GM21526 (cell line): Measurements from ENCODE around the gene GJB4.
"Not testable (repeated sequence)": the region's sequence is repeated elsewhere in the genome, so short reads cannot be mapped to it uniquely, and the experiment has no call there.

Experiments used
- ATAC-seq: cut with Tn5 transposase; IDR thresholded peaks from one replicate; pipeline ENCODE4 v1.9.1; 2021; ENCODE audit warnings: moderate library complexity; ENCODE audit not compliant: unreplicated experiment, low FRiP score

The GJB4 gene

DNA sequence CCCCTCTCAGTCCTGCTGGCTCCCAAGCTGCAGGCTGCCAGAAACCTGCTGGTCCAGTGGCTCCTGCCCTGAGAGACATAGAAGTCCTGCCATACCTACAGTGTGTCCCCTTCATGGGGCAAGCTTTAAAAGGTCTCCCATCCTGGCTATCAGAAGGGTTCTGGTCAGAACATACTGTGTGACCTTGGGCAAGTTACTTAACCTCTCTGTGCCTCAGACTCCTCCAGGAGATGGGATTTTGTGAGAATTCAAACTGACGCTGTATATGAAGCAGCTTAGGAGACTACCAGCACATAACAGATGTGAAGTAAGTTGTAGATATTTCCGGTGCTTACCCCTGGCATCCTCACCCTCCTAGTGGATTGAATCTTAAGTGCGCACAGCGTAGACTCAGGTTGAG lies 13.4 kb upstream of the GJB4 start:
- no peak for ATAC-seq

DNA sequence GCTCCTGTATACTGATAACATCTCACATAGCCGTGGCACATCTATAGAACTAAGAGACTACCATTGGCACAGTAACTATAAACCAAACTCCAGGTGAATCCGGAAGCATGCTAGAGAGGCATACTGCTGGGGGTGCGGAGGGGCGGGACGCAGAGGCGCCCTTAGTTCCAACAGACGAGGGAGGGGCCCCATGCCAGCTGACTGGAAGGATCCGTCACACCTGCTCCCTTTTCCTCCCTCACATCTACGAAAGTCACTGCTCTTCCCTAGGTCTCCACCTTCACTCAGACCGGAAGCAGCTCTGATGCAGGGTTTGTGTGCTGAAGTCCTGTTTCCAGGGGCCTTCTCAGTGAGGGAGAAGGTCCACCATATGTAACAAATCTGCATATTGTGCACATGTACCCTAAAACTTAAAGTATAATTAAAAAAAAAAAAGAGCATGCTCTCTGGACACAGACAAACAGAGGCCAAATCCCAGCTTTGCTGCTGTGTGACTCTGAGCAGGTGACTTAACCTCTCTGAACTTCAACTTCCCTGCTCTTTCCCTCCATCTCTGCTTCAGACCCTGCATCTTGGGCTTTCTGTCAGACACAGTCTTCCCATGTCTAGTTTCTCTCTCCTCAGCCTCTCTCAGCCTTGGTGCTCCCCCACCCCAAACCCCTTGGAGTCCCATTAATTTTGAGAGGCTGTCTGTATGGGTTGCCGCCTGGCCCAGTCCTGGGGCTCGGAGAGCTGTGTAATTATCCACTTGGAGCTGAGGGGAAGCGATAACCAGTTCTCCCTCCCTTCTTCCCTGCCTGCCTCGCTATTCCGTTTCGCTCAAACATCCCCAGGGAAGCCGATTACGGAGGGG lies 12.5 kb upstream of the GJB4 start:
- ATAC-seq, result no peak

DNA sequence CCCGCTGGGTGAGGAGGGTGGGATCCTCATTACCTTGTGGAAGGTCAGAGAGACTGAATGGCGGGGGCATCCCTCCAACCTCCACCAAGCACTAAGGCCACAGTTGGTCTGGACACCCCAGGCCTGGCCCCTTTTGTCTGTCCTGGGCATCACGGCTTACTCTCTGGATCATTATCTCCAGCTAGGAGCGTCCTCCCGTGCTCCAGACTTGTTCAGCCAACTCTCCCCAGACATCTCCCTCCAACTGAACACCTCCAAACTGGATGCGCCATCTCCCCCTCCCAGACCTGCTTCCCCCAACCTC lies 11.9 kb upstream of the GJB4 start:
- ATAC-seq, result no peak

DNA sequence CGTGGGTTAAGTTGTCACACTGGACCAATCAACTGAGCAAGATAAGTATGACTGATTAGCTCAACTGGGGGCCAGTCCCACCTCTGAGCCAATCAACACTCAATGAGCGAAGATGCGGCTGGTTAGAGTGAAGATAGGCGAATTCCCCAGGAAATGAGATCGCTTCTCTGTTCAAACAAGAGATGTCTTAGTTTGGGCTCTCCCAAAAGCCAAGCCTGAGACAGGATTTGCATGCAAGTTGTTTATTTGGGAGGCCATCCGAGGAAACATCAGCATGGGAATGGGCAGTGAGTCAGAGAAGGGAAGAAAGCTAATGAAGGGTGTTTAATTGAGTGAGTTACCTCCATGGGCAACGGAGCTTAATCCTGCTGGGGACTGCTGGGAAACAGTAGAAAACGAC lies 9.5 kb upstream of the GJB4 start:
- ATAC-seq, result no peak

DNA sequence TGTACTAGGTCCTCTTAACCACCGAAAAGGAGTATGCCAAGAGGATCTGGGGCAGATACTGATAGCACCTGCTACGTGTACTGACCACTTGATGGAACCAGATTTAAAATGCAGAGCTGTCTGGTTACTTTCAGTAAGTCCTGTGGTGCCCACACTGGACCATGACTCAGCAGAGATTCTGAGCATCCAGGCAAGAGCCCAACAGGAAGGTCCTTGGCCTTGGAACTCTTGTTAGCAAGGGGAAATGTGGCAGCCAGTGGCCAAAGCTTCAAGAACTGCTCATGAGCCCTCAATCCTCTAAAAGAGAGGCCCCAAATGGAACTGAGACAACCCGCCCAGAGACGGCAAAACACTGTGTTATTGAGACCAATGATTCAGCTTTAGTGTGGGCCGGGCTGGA lies 8.9 kb upstream of the GJB4 start:
- no peak for ATAC-seq

DNA sequence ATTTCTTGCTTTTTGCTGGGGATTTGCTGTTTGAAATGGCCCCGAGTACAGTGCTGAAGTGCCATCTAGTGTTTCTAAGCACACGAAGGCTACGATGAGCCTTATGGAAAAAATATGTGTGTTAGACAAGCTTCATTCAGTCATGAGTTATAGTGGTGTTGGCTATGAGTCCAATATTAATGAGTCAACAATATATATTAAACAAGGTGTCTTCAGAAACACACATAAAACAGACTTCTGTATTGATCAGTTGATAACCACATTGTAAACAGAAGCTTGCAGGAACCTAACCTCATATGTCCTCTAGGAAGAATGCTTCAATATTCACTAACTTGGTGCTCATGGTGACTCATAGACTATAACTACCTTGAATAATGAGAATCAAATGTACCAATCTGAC lies 6.4 kb upstream of the GJB4 start:
- no peak for ATAC-seq

DNA sequence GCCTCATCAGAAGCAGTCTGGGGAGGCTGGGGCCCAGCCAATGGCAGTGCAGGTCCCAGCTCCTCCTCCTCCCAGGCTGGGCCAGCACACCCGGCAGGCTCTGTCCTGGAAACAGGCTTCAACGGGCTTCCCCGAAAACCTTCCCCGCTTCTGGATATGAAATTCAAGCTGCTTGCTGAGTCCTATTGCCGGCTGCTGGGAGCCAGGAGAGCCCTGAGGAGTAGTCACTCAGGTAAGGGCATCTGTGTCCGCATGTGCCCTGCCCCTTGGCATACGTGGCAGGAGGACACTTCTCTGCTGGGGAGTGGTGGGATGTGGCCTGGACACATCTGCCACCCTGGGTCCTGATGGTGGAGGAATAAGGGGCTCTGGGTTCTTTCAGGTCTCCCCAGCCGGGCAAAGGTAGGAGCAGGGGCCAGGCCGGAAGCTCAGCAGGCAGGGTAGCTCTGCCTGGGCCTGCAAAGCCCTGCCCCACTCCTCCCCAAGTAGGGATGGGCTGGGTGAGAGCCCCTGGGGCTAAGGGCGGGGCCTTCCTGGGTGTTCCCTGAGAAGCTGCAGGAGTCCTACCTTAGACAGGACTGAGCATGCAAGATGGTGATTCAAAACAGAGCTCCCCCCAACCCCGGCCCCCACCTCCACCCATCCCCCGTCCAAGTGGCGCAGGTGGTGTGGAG lies 4.4 kb upstream of the GJB4 start, which contains the start of gene GJB5:
GJB5 (plus strand) TSS at position 84 of the 674 bp plus-strand sequence. CDS start 2,284 bp downstream, outside the sequence.
- no peak for ATAC-seq

DNA sequence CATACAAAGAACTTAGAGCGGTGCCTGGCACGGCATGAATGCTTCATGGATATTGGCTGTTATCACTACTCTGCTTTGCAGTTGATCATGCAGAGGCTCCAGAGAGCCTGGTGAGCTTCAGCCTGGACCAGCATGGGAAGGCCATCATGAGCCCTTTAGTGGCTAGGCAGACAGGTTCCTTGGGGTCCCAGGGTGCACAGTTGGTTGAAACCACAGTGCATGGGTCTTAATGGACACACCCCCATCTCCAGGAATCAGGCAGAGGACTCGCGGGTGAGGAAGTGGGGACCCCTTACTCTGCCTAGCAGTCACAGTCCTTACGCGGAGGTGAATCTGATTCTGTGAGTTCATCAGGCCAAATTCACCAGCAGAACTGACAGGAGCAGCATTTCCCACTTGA lies 3.6 kb upstream of the GJB4 start:
- ATAC-seq, result no peak

DNA sequence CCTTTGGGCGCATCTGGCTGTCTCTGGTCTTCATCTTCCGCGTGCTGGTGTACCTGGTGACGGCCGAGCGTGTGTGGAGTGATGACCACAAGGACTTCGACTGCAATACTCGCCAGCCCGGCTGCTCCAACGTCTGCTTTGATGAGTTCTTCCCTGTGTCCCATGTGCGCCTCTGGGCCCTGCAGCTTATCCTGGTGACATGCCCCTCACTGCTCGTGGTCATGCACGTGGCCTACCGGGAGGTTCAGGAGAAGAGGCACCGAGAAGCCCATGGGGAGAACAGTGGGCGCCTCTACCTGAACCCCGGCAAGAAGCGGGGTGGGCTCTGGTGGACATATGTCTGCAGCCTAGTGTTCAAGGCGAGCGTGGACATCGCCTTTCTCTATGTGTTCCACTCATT lies 2.2 kb upstream of the GJB4 start:
- no peak for ATAC-seq

DNA sequence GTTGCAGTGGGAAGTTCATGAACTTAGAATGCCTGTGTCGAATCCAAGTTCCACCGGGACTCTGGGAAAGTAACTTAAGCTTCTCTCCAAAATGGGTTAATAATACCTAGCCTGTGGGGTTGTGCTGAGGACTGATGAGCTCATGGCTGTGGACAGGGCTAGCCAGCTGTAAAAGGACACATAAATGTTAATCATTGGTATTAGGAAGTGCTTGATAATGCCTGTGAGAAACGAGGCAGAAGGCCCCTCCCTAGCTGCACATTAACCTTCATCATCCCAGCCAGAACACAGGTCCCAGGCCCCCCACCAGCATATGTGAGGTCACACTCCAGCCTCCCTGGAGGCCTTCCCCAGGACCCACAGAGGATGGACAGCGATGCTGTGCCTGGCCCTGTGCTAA lies 789 bp upstream of the GJB4 start:
- ATAC-seq, result no peak

DNA sequence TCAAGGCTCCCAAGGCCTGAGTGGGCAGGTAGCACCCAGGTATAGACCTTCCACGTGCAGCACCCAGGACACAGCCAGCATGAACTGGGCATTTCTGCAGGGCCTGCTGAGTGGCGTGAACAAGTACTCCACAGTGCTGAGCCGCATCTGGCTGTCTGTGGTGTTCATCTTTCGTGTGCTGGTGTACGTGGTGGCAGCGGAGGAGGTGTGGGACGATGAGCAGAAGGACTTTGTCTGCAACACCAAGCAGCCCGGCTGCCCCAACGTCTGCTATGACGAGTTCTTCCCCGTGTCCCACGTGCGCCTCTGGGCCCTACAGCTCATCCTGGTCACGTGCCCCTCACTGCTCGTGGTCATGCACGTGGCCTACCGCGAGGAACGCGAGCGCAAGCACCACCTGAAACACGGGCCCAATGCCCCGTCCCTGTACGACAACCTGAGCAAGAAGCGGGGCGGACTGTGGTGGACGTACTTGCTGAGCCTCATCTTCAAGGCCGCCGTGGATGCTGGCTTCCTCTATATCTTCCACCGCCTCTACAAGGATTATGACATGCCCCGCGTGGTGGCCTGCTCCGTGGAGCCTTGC lies 1.7 kb downstream of the GJB4 start:
- no peak for ATAC-seq

DNA sequence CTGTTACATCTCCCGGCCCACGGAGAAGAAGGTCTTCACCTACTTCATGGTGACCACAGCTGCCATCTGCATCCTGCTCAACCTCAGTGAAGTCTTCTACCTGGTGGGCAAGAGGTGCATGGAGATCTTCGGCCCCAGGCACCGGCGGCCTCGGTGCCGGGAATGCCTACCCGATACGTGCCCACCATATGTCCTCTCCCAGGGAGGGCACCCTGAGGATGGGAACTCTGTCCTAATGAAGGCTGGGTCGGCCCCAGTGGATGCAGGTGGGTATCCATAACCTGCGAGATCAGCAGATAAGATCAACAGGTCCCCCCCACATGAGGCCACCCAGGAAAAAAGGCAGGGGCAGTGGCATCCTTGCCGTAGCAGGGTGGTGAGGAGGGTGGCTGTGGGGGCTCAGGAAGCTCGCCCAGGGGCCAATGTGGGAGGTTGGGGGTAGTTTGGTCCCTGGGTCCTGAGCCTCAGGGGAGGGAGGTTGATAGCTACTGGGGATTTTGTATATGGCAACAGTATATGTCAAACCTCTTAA lies 2.3 kb downstream of the GJB4 start:
- ATAC-seq, result no peak

DNA sequence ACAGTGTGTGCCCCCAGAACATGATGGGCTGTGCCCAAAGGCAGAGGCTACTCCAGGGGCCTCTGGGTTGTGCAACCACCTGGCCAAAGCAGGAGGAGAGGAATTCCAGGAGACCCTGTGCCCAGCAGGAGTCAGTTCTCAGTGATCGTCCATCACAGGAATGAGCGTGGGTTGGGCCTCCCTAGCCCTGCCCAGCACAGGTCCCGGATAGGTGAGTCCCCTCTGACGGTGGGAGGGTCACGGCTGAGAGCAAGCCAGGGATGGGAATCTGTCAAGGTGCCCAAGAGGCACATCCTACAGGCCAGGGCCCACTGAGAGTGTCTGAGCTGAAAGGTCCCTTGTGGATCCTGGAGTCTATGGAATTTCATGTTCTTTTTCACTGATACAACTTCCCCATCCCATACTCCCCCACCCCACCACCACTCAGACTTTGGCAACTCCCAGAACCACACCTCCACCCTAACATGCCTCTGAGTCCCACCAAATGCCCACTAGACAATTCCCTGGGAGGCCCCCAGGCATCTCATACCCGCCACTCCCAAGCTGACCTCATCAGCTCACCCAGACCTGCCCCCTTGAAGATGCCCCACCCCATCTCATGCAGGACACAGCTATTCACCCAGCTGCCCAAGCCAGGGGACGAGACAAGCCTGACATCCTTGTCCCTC lies 3.1 kb downstream of the GJB4 start:
- ATAC-seq, result no peak

DNA sequence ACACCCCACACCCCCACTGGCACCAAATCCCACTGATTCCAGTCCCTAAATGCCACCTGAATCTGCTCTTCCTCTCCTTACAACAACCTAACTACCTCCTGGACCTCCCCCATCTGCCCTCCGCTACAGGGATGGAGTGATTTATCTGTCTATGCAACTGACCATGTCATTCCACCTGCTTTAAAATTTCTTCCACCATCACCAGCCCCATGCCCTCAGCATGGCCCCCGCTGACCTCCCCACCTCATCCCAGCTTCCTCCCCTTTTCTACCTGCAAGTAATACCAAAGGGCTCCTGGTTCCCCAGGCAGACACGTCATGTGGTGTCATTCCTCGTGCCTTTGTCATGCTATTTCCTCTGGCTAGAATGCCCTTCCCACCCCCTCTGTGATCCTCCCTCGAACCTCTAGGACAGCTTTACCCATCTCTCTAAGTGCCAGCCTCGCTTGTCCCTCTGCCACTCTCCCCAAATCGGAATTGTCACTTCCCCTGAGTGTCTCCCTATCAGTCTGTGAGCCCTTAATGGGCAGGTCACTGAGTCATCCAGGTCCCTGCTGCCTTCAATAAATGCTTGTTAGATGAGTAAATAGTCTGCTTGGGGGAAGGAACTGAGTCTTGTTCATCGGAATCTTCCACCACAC lies 3.7 kb downstream of the GJB4 start:
- no peak for ATAC-seq

DNA sequence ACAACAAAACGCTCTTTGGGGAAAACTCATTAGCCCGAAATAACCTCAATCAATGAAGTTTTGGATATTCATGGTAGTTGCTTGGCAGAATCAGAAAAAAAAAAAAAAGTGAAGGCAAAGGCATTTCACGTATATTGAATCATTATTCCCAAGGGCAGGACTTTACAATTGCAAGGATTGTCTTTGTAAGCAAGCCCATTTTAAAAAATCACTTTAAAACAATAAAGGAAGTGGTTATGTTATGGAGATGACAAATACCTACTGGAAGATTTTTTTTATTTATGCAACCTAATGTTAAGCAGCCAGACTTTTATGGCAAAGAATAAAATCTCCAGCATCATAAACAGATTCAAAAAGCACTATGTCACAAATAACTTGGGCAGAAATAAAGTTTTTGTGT lies 9.3 kb downstream of the GJB4 start:
- ATAC-seq, result no peak

DNA sequence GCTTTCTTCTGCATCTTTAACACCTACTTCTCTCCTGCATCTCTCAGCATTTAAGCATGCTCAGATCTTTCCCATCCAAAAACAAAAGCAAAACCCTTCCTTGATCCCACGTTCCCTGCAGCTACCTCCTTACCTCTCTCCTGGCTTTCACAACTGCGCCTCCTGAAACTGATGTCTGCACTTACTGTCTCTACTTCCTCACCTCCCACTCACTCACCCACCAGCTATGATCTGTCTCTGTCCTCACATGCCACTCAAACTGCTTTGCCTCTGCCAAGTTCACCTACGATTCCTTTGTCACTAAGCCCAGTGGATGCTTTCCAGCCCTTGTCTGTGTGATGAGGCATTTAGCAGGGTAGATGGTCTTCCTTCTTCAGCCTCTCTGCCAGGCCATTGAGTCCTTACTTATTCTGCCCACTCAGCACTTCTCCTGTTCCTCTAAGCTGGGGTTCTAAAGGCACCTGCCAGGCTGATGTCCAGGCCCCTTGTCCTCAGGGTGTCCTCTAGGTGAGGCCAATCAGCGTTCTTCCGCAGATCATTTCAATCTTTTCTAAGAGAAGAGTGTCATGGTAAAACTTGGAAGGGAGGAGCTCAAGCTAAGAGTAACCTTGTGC lies 11.5 kb downstream of the GJB4 start:
- ATAC-seq, result no peak

DNA sequence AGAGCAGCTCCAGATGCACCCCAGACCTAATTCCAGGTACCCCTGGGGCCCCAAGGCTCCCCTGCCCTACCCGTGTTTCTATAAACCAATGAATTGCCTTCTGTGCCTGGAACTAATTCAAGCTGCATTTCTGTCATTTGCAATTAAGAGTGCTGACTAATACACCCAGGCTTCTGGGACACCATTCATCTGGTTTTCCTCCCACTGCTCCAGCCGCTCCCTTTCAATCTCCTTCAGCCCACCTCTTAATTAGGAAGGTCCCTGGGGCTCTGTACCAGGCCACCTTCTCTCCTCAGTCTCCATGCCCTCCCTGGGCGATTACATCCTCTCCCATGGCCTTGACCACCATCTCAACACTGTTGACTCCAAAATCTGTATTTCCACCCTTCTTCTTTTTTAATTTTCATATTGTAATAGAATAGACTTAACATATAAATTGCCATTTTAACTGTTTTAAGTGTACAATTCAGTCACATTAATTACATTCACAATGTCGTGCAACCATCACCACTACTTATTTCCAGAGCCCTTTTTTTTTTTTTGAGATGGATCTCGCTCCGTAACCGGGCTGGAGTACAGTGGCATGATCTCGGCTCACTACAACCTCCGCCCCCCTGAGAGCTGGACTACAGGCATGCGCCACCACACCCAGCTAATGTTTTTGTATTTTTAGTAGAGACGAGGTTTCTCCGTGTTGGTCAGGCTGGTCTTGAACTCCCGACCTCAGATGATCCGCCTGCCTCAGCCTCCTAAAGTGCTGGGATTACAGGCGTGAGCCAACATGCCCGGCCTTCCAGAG lies 12.2 kb downstream of the GJB4 start:
- no peak for ATAC-seq

DNA sequence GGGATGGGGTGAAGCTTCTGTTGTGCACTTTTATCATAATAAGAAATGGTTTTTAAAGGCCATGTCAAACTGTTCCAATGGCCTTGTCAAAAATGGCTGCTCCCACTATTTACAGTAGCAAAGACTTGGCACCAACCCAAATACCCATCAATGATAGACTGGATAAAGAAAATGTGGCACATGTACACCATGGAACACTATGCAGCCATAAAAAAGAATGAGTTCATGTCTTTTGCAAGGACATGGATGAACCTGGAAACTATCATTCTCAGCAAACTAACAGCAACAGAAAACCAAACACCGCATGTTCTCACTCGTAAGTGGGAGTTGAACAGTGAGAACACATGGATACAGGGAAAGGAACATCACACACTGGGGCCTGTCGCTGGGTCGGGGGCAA lies 13.6 kb downstream of the GJB4 start:
- not testable (repeated sequence) for ATAC-seq

DNA sequence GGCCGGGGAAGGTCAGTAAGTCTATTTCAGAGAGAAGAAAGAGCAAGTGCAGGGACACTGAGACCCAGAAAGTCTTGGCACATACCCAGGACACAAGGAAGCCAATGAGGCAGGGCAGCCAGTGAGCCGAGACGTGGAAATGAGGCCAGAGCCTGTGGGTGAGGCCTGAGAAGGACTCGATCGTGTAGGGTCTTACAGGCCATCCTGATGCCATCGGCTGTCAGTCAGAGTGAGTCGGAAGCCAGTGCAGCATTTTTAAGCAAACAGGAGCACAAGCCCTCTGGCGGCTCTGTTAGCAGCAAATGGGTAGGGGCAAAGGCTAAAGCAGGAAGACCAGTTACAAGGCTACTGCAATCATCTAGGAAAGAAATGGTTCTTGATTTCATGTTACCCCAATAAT lies 15.4 kb downstream of the GJB4 start:
- no peak for ATAC-seq
